Nucleus accumbens (tissue), 56 donors: Measurements from ENCODE around the gene TRIM22.
"Not testable (repeated sequence)": the region's sequence is repeated elsewhere in the genome, so short reads cannot be mapped to it uniquely, and the experiment has no call there.

Source experiments
- DNase-seq, 56 donors: peaks; one replicate each; lab custom pipeline; 2025; lab: John Stamatoyannopoulos, UW

TRIM22 gene

GRCh38 chr11:5690216-5690615 is 626 bp downstream of the TRIM22 start:
- peak in 1 of 56 donors; percentile 6 for DNase-seq

GRCh38 chr11:5690736-5691135 is 1.1 kb downstream of the TRIM22 start:
- no peak for DNase-seq

- not testable (repeated sequence) for DNase-seq
Measured at GRCh38 chr11:5691238-5691963, 1.8 kb downstream of the TRIM22 start.

GRCh38 chr11:5691964-5692361 is 2.4 kb downstream of the TRIM22 start:
- no peak for DNase-seq

GRCh38 chr11:5694642-5695041 is 5.1 kb downstream of the TRIM22 start:
- no peak for DNase-seq

- DNase-seq: no peak
Measured at GRCh38 chr11:5695580-5695979, 6.0 kb downstream of the TRIM22 start.

- DNase-seq: no peak
Measured at GRCh38 chr11:5696210-5696609, 6.6 kb downstream of the TRIM22 start.

GRCh38 chr11:5698281-5698680 is 8.7 kb downstream of the TRIM22 start:
- DNase-seq: no peak

- no peak for DNase-seq
Measured at GRCh38 chr11:5700421-5701054, 10.9 kb downstream of the TRIM22 start.

GRCh38 chr11:5701055-5701577 is 11.5 kb downstream of the TRIM22 start:
- DNase-seq: no peak

GRCh38 chr11:5703741-5704536 is 14.3 kb downstream of the TRIM22 start:
- no peak for DNase-seq

- no peak for DNase-seq
Measured at GRCh38 chr11:5705688-5706087, 16.1 kb downstream of the TRIM22 start.

- DNase-seq: no peak
Measured at GRCh38 chr11:5712507-5712906, 22.9 kb downstream of the TRIM22 start.

- DNase-seq: no peak
Measured at GRCh38 chr11:5713695-5714094, 24.1 kb downstream of the TRIM22 start.

- not testable (repeated sequence) for DNase-seq
Measured at GRCh38 chr11:5716518-5716917, 26.9 kb downstream of the TRIM22 start.

GRCh38 chr11:5719703-5720495 is 30.3 kb downstream of the TRIM22 start:
- no peak for DNase-seq

- no peak for DNase-seq
Measured at GRCh38 chr11:5722622-5723021, 33.0 kb downstream of the TRIM22 start.

- DNase-seq: no peak
Measured at GRCh38 chr11:5726351-5726750, 36.8 kb downstream of the TRIM22 start.

GRCh38 chr11:5727691-5728090 is 38.1 kb downstream of the TRIM22 start:
- DNase-seq: no peak

- no peak for DNase-seq
Measured at GRCh38 chr11:5736396-5736795, 46.8 kb downstream of the TRIM22 start, which contains the start of gene OR56B1. Gene OR56B1, plus strand, starts transcription at chr11:5736448. Its CDS starts 69 bp downstream, at chr11:5736517.
